ENCODE measurements around the gene RHBDL1. TPM values are rescaled to one million over a fixed set of nuclear protein-coding genes. Genes with fewer than 3 reads are reported as not detected.

The RHBDL1 gene
- total and polyA plus RNA-seq, 2 of the 8 experiments (the other 6 are each of a cell fraction or from before 2014, with no cell fraction given) = 4.0 to 8.1 TPM

GRCh38 chr16:695355-696089, 20.1 kb downstream of the RHBDL1 start (continued):
- peak; percentile 92 for TF ChIP-seq E2F6 (IDR thresholded peaks at IDR 0.05)
- TF ChIP-seq PHF8 (conservative IDR thresholded peaks at IDR 0.05; ENCODE audit: low read depth, low read length) = no peak; the same call in 1 of the 2 replicates
- peak; percentile 94 for TF ChIP-seq KDM4A (IDR thresholded peaks at IDR 0.05; ENCODE audit: low read depth, low read length, severe bottlenecking)
- peak; percentile 56; the same call in 1 of the 2 replicates for TF ChIP-seq BACH1 (IDR thresholded peaks at IDR 0.05; ENCODE audit: low read length)
- peak; percentile 86 for TF ChIP-seq RBBP5 (IDR thresholded peaks at IDR 0.05; ENCODE audit: borderline replicate concordance, low read depth, low read length)
- TF ChIP-seq SRF (IDR thresholded peaks at IDR 0.05; ENCODE audit: low read depth, low read length) = no peak
- no peak for TF ChIP-seq EZH2 (IDR thresholded peaks at IDR 0.05; ENCODE audit: low read depth, low read length, severe bottlenecking)
- TF ChIP-seq CREB1 (IDR thresholded peaks at IDR 0.05) = peak; percentile 66
- TF ChIP-seq ASH2L (IDR thresholded peaks at IDR 0.05; ENCODE audit: low read length) = peak; percentile 41
- no peak for TF ChIP-seq CTCF (IDR thresholded peaks at IDR 0.05; ENCODE audit: control extremely low read depth in 1 of 3, insufficient read depth in 1 of 3, low read depth in 1 of 3, low read length in 3 of 3)
- TF ChIP-seq EP300 (IDR thresholded peaks at IDR 0.05; ENCODE audit: borderline replicate concordance in 1 of 2, low read depth in 2 of 2, low read length in 2 of 2) = no peak
